ENCODE measurements around the gene NOL11. TPM values are rescaled to one million over a fixed set of nuclear protein-coding genes. Genes with fewer than 3 reads are reported as not detected.

Gene NOL11
- total RNA-seq, 1 experiment from 2014 or later = 38.2 TPM

DNA sequence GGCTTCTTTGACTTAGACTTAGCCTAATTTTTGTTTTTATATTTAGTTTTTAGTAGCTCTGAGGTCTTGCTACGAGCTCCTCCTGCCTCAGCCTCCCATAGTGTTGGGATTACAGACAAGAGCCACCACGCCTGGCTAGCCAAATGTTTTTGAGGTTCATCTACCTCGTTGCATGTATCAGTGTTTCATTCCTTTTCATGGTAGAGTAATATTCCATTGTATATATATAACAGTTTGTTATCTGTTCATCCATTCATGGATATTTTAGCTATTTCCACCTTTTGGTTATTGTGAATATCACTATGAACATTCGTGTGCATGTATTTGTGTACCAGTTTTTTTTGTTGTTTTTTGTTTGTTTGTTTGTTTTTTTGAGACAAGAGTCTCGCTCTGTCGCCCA, 12.2 kb downstream of the NOL11 start:
- Histone ChIP-seq H3K27me3 (ENCODE audit: insufficient read depth, low read depth) (no peaks in the 10 kb centered on the region), H3K36me3 (ENCODE audit: low read depth) (peaks cover 62% of the 10 kb centered on the region), H3K4me2 (no peak overlapping the region), H2AFZ (no peak overlapping the region), H3K79me2 (ENCODE audit: low read depth) (peaks cover 29% of the 10 kb centered on the region; the same call in 1 of the 2 replicates), H3K4me1 (replicated peaks; ENCODE audit: insufficient read depth) (no peaks in the 10 kb centered on the region), H3K27ac (no peak overlapping the region), H3K4me3 (no peak overlapping the region), H3F3A (ENCODE audit: insufficient read depth, low read depth) (peaks cover 8% of the 10 kb centered on the region), H3K9me3 (ENCODE audit: insufficient read depth, low read depth) (no peaks in the 10 kb centered on the region), H4K20me1 (ENCODE audit: insufficient read depth) (no peaks in the 10 kb centered on the region; the same call in 1 of the 2 replicates), H3K9me2 (ENCODE audit: insufficient read depth) (no peaks in the 10 kb centered on the region)
- no peak for TF ChIP-seq EZH2 (IDR thresholded peaks at IDR 0.05; ENCODE audit: low read depth)
- TF ChIP-seq, protein P1, sequence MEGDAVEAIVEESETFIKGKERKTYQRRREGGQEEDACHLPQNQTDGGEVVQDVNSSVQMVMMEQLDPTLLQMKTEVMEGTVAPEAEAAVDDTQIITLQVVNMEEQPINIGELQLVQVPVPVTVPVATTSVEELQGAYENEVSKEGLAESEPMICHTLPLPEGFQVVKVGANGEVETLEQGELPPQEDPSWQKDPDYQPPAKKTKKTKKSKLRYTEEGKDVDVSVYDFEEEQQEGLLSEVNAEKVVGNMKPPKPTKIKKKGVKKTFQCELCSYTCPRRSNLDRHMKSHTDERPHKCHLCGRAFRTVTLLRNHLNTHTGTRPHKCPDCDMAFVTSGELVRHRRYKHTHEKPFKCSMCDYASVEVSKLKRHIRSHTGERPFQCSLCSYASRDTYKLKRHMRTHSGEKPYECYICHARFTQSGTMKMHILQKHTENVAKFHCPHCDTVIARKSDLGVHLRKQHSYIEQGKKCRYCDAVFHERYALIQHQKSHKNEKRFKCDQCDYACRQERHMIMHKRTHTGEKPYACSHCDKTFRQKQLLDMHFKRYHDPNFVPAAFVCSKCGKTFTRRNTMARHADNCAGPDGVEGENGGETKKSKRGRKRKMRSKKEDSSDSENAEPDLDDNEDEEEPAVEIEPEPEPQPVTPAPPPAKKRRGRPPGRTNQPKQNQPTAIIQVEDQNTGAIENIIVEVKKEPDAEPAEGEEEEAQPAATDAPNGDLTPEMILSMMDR (conservative IDR thresholded peaks at IDR 0.05) = no peak
- no peak for DNase-seq
- intact Hi-C loops (cut with micrococcal nuclease; ENCODE audit: unreplicated experiment) = no loop called here
- ChIA-PET CTCF (no interaction called here), POLR2A (ENCODE audit: unreplicated experiment) (interaction anchor here (0.6 kb wide), 1 partner anchor 8 kb away, joined by 4 read pairs; no protein-coding TSS in a partner anchor)
- BruUV-seq (replicated peaks) = no TSS peak

DNA sequence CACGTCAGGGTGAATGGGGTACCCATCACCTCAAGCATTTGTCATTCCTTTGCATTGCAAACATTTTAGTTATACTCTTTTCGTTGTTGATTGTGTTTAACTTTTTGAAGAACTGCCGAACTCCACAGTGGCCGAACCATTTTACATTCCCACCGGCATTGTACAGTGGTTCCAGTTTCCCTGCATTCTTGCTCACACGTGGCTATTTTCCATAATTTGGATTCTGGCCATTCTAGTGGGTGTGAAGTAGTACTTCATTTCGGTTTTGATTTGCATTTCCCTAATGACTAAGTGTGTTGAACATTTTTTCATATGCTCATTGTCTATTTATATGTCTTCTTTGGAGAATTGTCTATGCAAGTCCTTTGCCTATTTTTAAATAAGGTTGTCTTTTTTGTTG, 13.0 kb downstream of the NOL11 start:
- Histone ChIP-seq H4K20me1 (ENCODE audit: insufficient read depth) (peaks cover 3% of the 10 kb centered on the region; the same call in 1 of the 2 replicates), H2AFZ (no peak overlapping the region), H3K9me2 (ENCODE audit: insufficient read depth) (no peaks in the 10 kb centered on the region), H3K4me3 (no peak overlapping the region), H3K27ac (no peak overlapping the region), H3K27me3 (ENCODE audit: insufficient read depth, low read depth) (no peaks in the 10 kb centered on the region), H3K79me2 (ENCODE audit: low read depth) (peaks cover 29% of the 10 kb centered on the region; the same call in 1 of the 2 replicates), H3K36me3 (ENCODE audit: low read depth) (peaks cover 57% of the 10 kb centered on the region), H3K4me1 (replicated peaks; ENCODE audit: insufficient read depth) (no peaks in the 10 kb centered on the region), H3K4me2 (no peak overlapping the region), H3K9me3 (ENCODE audit: insufficient read depth, low read depth) (no peaks in the 10 kb centered on the region), H3F3A (ENCODE audit: insufficient read depth, low read depth) (peaks cover 8% of the 10 kb centered on the region; the same call in 1 of the 2 replicates)
- DNase-seq = no peak
- BruUV-seq (replicated peaks) = no TSS peak
- intact Hi-C loops (cut with micrococcal nuclease; ENCODE audit: unreplicated experiment) = no loop called here
- TF ChIP-seq, protein P1 (conservative IDR thresholded peaks at IDR 0.05) = no peak
- TF ChIP-seq EZH2 (IDR thresholded peaks at IDR 0.05; ENCODE audit: low read depth) = no peak
- POLR2A ChIA-PET (ENCODE audit: unreplicated experiment) = no interaction called here
- CTCF ChIA-PET = no interaction called here

DNA sequence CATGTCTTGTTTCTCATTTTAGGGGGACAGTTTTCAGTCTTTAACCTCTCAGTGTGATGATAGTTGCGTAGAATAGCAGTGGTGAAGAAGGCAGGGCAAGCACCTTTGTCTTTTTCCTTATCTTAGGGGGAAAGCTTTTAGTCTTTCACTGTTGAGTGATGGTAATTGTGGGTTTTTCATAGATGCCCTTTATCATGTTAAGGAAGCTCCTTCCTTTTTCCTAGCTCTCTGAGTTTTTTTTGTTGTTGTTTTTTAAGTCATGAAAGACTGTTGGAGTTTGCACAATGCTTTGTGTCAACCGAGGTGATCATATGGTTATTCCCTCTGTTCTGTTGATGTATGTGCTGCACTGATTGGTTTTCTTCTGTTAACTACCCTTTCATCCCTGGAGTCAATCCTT, 15.7 kb downstream of the NOL11 start:
- peaks cover 8% of the 10 kb centered on the region; the same call in 1 of the 2 replicates for H3F3A ChIP-seq (ENCODE audit: insufficient read depth, low read depth)
- no TSS peak for BruUV-seq (replicated peaks)
- no peak for DNase-seq
- ChIA-PET CTCF (no interaction called here), POLR2A (ENCODE audit: unreplicated experiment) (no interaction called here)
- no peaks in the 10 kb centered on the region for H3K9me2 ChIP-seq (ENCODE audit: insufficient read depth)
- no peak overlapping the region for H2AFZ ChIP-seq
- H4K20me1 ChIP-seq (ENCODE audit: insufficient read depth) = peaks cover 12% of the 10 kb centered on the region; the same call in 1 of the 2 replicates
- H3K79me2 ChIP-seq (ENCODE audit: low read depth) = peaks cover 27% of the 10 kb centered on the region; the same call in 1 of the 2 replicates
- H3K27me3 ChIP-seq (ENCODE audit: insufficient read depth, low read depth) = no peaks in the 10 kb centered on the region
- intact Hi-C loops (cut with micrococcal nuclease; ENCODE audit: unreplicated experiment) = no loop called here
- H3K36me3 ChIP-seq (ENCODE audit: low read depth) = peaks cover 68% of the 10 kb centered on the region
- H3K4me2 ChIP-seq = no peak overlapping the region
- no peak overlapping the region for H3K4me3 ChIP-seq
- TF ChIP-seq, protein P1 (conservative IDR thresholded peaks at IDR 0.05) = no peak
- no peak for TF ChIP-seq EZH2 (IDR thresholded peaks at IDR 0.05; ENCODE audit: low read depth)
- no peaks in the 10 kb centered on the region for H3K4me1 ChIP-seq (replicated peaks; ENCODE audit: insufficient read depth)
- no peaks in the 10 kb centered on the region for H3K9me3 ChIP-seq (ENCODE audit: insufficient read depth, low read depth)
- H3K27ac ChIP-seq = no peak overlapping the region

All from PC-9 (cell line).